ENCODE data around the gene VTN. TPM values are rescaled to one million over a fixed set of nuclear protein-coding genes. Genes with fewer than 3 reads are reported as not detected.
"Not testable (repeated sequence)": the region's sequence is repeated elsewhere in the genome, so short reads cannot be mapped to it uniquely, and the experiment has no call there.

Gene VTN
- total RNA-seq, 1 donor from 2014 or later = 48.2 TPM

DNA sequence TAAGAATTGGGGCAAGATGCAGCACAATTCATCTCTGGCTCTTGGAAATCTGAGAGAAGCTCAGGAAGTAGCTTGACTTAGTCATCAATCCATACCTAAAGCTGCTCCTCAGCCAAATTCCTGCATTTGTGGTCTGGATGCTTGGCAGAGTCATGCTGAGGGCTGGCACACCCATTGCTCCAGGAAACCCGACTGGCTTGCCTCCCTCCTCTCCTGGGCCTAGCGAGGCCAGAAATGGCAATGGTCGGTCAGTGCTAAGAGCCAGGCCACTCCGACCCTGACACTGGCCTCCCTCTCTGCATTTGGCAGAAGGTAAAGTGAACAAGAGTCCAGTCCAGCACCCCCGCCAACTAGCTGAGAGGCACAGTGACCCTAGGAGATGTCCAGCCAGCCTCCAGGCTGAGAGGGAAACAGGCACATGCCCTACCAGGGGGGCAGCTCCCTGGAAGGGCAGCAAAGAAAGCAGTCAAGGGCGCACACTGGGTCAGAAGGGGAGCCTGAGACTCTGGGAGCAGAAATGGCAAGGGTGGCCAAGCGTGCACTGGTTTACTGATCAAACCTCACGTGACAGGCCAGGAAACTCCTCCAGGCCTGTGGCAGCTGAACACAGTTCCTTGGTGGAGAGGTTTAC lies 22.7 kb downstream of the VTN start:
- intact Hi-C loops (cut with DNase I) = loop anchor here (10.0 kb wide), 1 partner anchor 543 kb away; the partner anchor contains the start of gene NOS2
- DNase-seq (ENCODE audit: low spot score) = peak; percentile 72

GRCh38 chr17:28346746-28347246 lies 23.3 kb downstream of the VTN start:
- intact Hi-C loops (cut with DNase I) = loop anchor here (10.0 kb wide), 1 partner anchor 542 kb away; the partner anchor contains the start of gene NOS2
- peak; percentile 73 for DNase-seq (ENCODE audit: low spot score)

- no peak for DNase-seq (ENCODE audit: low spot score)
- intact Hi-C loops (cut with DNase I) = loop anchor here (10.0 kb wide), 1 partner anchor 541 kb away; the partner anchor contains the start of gene NOS2
Measured at GRCh38 chr17:28346199-28346580, 23.9 kb downstream of the VTN start.

DNA sequence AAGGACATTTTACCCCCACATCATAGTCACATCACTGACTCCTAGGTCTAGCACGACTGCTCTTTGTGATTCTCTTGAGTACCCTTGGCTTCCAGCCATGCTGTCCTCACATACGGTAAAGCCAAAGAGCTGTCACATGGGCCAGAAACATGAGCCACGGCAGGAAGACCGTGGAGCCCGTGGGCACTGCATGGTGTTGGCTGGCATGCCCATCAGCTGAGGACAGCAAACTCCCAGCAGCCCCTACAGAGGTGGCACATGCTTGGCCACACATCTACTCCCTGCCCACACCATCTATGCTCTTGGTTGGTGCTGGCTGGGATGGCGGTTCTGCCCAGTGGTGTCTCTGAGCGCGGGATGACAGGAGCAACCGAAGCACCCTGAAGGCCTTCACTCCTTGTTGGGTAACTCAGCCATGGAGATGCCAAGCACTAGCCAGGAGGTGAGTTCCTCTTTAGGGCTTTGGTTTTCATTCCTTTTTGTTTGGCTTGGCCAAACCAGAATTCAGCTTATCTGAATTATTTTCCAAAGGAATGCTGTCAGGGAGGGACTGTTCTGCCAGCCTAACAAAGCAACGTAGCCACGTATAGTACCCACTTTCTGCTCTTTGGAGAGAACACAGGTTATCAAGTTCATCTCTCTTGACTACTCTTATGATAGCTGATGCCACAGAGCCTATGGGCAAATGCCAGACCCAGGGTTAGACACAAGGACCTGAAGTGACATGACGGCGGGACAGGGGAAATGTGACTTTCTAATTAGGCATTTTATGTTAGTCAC lies 24.5 kb downstream of the VTN start:
- DNase-seq (ENCODE audit: low spot score) = peak; percentile 76

GRCh38 chr17:28344435-28344901 lies 25.6 kb downstream of the VTN start:
- intact Hi-C loops (cut with DNase I) = loop anchor here (10.0 kb wide), 1 partner anchor 540 kb away; the partner anchor contains the start of gene NOS2
- peak; percentile 56 for DNase-seq (ENCODE audit: low spot score)

More for the DNA sequence above, 24.5 kb downstream of the VTN start:
- intact Hi-C loops (cut with DNase I) = loop anchor here (10.0 kb wide), 1 partner anchor 541 kb away; the partner anchor contains the start of gene NOS2

GRCh38 chr17:28344011-28344410 lies 26.1 kb downstream of the VTN start:
- peak; percentile 38 for DNase-seq (ENCODE audit: low spot score)
- intact Hi-C loops (cut with DNase I) = loop anchor here (10.0 kb wide), 1 partner anchor 539 kb away; the partner anchor contains the start of gene NOS2

GRCh38 chr17:28343491-28343932 lies 26.6 kb downstream of the VTN start:
- intact Hi-C loops (cut with DNase I) = loop anchor here (10.0 kb wide), 1 partner anchor 539 kb away; the partner anchor contains the start of gene NOS2
- DNase-seq (ENCODE audit: low spot score) = peak; percentile 51

- intact Hi-C loops (cut with DNase I) = loop anchor here (10.0 kb wide), 1 partner anchor 538 kb away; the partner anchor contains the start of gene NOS2
- DNase-seq (ENCODE audit: low spot score) = peak; percentile 15
Measured at GRCh38 chr17:28342313-28342712, 27.8 kb downstream of the VTN start.

GRCh38 chr17:28341516-28341915 lies 28.6 kb downstream of the VTN start:
- DNase-seq (ENCODE audit: low spot score) = peak; percentile 54
- intact Hi-C loops (cut with DNase I) = loop anchor here (10.0 kb wide), 1 partner anchor 537 kb away; the partner anchor contains the start of gene NOS2

DNA sequence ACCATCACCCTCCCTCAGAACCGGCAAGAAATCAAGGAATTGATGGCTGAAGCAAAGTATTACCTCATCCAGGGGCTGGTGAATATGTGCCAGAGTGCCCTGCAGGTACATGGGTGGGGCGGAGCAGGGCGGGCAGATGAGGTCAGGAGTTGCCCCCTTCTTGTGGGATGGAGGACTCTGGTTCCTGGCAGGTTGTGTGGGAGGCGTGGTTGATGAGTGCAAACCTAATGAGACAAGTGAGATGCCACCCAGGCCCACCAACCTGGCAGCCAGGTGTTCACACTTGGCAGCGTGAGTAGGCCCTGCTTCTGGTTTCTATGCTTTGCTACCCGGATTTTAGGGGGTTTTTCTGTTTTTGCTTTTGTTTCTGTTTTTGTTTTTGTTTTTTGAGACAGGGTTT lies 29.7 kb downstream of the VTN start:
- DNase-seq (ENCODE audit: low spot score) = no peak
- intact Hi-C loops (cut with DNase I) = loop anchor here (10.0 kb wide), 1 partner anchor 536 kb away; the partner anchor contains the start of gene NOS2

DNA sequence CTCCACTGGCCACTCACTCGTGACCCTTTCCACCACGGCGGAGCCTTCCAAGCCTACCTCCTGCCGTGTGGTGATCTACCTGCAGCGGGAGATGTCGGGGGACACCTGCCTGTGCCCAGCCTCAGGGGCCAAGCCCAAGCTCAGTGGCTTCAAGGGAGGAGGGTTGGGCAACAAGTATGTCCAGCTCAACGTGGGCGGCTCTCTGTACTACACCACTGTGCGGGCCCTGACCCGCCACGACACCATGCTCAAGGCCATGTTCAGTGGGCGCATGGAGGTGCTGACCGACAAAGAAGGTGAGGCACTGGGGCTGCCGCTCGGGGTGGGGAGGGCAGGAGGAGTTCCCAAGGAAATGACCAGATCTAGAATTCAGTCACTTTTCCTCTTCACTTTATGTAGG lies 30.7 kb downstream of the VTN start:
- DNase-seq (ENCODE audit: low spot score) = peak; percentile 58
- intact Hi-C loops (cut with DNase I) = loop anchor here (5.0 kb wide), 2 partner anchors 33 to 613 kb away; partner anchors contain the start of genes PHF12, SARM1 and VTN

DNA sequence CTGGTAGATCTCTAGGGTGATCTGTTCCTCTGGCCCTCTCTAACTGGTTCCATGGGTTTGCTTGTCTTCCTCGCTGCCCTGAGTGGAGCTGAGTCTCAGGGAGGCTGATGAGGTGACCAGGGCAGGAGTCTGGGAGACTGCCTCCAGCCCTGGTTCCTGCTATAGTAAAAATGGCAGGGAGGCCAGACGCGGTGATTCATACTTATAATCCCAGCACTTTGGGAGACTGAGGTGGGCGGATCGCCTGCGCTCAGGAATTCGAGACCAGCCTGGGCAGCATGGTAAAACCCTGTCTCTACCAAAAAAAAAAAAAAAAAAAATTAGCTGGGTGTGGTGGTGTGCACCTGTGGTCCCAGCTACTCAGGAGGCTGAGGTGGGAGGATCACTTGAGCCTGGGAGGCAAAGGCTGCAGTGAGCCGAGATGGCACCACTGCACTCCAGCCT lies 31.3 kb downstream of the VTN start:
- DNase-seq (ENCODE audit: low spot score) = not testable (repeated sequence)
- intact Hi-C loops (cut with DNase I) = loop anchor here (5.0 kb wide), 2 partner anchors 34 to 614 kb away; partner anchors contain the start of genes PHF12, SARM1 and VTN

GRCh38 chr17:28338056-28338768 lies 31.9 kb downstream of the VTN start:
- intact Hi-C loops (cut with DNase I) = loop anchor here (5.0 kb wide), 2 partner anchors 34 to 614 kb away; partner anchors contain the start of genes PHF12, SARM1 and VTN
- DNase-seq (ENCODE audit: low spot score) = no peak

GRCh38 chr17:28335959-28336871 lies 33.9 kb downstream of the VTN start:
- intact Hi-C loops (cut with DNase I) = loop anchor here (1.0 to 5.0 kb wide), 3 partner anchors 21 to 616 kb away; partner anchors contain the start of genes PHF12, POLDIP2, SARM1 and VTN
- DNase-seq (ENCODE audit: low spot score) = no peak

DNA sequence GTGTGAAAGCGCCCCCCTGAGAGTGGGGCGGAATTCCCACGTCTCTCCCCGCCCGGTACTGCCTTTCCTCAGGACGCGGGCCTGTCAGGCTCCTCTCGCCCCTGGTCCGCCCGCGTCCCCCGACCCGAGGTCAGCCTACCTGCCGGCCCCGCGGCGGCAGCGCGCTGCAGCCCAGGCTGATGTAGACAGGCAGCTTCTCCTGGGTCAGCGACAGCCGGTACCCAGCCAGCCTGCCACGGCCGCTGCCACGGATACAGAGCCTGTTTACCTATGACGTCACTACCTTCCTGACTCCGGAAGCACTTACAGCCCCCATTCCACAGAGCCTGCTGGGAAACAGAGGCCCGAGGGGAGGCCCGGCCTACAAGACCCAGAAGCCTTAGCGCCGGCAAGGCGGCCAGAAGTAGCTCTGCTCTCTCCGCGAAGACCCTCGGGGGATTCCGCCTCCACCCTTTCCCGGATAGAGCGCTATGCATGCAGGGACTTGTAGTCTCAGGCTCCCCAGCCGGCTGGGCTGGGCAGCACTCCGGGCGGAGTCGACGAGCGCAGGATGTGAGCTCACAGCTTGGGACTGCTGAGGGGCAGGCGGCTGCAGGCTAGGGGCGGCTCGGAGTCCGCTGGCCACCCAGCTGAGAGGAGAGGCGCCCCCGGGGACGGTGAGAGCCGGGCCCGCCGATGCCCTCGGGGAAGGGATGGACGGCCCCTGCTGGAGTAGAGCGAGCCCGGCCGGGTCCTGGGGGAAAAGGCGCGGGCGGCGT lies 34.7 kb downstream of the VTN start, which contains the start of the genes IFT20 and TNFAIP1:
Gene IFT20 (minus strand): TSS at position 272 of the 758 bp plus-strand sequence. CDS start 3,487 bp downstream, outside the sequence.
Gene TNFAIP1 (plus strand): TSS at position 561 of the 758 bp plus-strand sequence. CDS start 3,761 bp downstream, outside the sequence.
- intact Hi-C loops (cut with DNase I) = loop anchor here (1.0 to 5.0 kb wide), 3 partner anchors 22 to 617 kb away; partner anchors contain the start of genes PHF12, POLDIP2, SARM1 and VTN
- peak; percentile 99 for DNase-seq (ENCODE audit: low spot score)

DNA sequence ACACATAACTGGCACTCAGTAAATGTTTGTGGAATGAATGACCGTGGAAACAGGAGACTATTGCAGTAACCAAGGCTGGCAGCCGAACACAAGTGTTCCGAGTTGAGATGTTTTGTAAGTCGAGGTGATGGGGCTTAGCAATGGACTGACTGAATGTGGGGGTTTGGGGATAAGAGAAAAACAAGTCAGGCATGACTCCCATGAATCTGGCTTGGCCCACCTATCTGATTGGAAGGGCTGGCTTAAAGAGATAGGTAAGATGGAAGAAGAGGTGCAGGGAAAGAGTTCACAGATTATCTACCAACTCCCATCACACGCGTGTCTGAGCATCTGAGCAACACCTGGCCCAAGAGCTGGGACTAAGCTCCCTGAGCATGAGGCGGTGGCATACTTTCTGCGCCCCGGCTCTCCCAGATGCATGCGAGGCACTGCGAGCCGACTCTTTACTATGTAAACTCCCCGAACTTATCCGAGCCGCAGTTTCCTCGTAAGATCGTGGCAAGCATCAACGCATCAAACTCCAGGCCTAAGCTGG lies 35.4 kb downstream of the VTN start:
- DNase-seq (ENCODE audit: low spot score) = no peak
- intact Hi-C loops (cut with DNase I) = loop anchor here (1.0 to 5.0 kb wide), 3 partner anchors 23 to 618 kb away; partner anchors contain the start of genes PHF12, POLDIP2, SARM1 and VTN

Measured in cardiac septum (tissue), 1 donor.